Measurements from ENCODE around the gene LRRC26.

Gene LRRC26

DNA sequence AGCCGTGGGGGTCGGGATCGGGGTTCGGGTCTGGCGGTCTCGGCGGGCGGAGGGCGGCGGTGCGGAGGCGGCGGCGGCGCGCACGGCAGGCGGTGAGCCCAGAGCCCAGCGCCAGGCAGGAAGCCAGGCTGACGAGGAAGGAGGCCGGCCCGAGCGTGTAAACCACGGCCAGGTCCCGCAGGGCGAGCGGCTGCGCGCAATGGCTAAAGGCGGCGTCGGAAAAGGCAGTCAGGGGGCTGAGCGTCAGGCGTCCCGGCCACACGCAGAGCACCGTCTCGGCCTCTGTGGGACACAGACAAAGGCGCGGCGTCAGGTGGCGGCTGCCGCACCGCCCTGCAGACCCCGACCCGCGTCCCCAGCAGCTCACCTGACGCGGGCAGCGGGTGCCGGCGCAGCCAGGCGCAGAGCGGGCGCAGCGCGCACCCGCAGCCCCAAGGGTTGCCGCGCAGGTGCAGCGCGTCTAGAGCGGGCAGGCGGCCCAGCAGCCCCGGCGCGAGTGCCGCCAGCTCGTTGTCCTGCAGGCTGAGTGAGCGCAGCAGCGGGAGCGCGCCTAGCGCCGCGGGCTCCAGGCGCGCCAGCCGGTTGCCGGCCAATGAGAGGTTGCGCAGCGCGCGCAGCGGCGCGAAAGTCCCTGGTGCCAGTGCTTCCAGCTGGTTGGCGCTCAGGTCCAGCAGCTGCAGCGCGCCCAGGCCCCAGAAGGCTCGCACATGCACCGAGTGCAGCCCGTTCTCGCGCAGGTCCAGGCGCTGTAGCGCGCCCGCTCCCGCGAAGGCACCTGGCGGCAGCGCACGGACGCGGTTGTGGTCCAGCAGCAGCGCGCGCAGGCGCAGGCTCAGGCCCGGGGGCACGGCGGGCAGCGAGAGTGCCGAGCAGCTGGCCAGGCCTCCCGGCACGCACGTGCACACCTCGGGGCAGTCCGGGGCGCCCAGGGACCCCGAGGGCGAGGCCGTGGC lies 671 bp downstream of the LRRC26 start:
- in situ Hi-C loops (cut with HindIII; ENCODE audit: low sequenced_read_pairs): loop anchor here (5.0 to 25.0 kb wide), 4 partner anchors 53 to 357 kb away; partner anchors contain the start of genes ABCA2, C8G, FBXW5 and RABL6

DNA sequence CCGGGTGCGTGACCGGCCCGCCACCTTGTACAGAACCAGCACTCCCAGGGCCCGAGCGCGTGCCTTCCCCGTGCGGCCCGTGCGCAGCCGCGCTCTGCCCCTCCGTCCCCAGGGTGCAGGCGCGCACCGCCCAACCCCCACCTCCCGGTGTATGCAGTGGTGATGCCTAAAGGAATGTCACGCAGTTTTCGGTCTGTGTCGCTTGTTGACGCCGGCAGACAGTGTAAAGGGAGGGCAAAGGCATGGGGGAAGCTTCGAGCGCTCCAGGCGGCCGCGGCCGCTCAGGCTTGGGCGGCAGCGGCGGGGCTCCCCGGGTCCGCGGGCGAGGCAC lies 1.3 kb downstream of the LRRC26 start:
- in situ Hi-C loops (cut with HindIII; ENCODE audit: low sequenced_read_pairs): loop anchor here (5.0 to 25.0 kb wide), 4 partner anchors 54 to 356 kb away; partner anchors contain the start of genes ABCA2, C8G, FBXW5 and RABL6

DNA sequence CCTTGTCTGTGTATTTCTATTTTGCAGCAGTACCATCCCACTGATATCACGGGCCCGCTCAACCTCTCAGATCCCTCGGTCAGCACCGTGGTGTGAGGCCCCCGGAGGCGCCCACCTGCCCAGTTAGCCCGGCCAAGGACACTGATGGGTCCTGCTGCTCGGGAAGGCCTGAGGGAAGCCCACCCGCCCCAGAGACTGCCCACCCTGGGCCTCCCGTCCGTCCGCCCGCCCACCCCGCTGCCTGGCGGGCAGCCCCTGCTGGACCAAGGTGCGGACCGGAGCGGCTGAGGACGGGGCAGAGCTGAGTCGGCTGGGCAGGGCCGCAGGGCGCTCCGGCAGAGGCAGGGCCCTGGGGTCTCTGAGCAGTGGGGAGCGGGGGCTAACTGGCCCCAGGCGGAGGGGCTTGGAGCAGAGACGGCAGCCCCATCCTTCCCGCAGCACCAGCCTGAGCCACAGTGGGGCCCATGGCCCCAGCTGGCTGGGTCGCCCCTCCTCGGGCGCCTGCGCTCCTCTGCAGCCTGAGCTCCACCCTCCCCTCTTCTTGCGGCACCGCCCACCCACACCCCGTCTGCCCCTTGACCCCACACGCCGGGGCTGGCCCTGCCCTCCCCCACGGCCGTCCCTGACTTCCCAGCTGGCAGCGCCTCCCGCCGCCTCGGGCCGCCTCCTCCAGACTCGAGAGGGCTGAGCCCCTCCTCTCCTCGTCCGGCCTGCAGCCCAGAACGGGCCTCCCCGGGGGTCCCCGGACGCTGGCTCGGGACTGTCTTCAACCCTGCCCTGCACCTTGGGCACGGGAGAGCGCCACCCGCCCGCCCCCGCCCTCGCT lies 1.9 kb downstream of the LRRC26 start:
- in situ Hi-C loops (cut with HindIII; ENCODE audit: low sequenced_read_pairs): loop anchor here (5.0 to 25.0 kb wide), 4 partner anchors 54 to 356 kb away; partner anchors contain the start of genes ABCA2, C8G, FBXW5 and RABL6

DNA sequence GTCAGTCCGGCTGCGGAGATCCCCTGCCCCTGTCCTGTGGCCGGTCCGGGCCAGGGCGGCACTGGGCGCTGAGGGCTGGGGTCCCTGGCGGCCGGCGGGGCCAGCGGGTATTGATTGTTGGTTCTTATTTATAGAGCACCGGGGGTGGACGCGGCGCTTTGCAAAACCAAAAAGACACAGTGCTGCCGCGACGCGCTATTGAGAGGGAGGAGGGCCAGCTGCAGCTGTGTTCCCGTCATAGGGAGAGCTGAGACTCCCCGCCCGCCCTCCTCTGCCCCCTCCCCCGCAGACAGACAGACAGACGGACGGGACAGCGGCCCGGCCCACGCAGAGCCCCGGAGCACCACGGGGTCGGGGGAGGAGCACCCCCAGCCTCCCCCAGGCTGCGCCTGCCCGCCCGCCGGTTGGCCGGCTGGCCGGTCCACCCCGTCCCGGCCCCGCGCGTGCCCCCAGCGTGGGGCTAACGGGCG lies 2.5 kb downstream of the LRRC26 start:
- in situ Hi-C loops (cut with HindIII; ENCODE audit: low sequenced_read_pairs): loop anchor here (5.0 to 25.0 kb wide), 4 partner anchors 55 to 355 kb away; partner anchors contain the start of genes ABCA2, C8G, FBXW5 and RABL6

DNA sequence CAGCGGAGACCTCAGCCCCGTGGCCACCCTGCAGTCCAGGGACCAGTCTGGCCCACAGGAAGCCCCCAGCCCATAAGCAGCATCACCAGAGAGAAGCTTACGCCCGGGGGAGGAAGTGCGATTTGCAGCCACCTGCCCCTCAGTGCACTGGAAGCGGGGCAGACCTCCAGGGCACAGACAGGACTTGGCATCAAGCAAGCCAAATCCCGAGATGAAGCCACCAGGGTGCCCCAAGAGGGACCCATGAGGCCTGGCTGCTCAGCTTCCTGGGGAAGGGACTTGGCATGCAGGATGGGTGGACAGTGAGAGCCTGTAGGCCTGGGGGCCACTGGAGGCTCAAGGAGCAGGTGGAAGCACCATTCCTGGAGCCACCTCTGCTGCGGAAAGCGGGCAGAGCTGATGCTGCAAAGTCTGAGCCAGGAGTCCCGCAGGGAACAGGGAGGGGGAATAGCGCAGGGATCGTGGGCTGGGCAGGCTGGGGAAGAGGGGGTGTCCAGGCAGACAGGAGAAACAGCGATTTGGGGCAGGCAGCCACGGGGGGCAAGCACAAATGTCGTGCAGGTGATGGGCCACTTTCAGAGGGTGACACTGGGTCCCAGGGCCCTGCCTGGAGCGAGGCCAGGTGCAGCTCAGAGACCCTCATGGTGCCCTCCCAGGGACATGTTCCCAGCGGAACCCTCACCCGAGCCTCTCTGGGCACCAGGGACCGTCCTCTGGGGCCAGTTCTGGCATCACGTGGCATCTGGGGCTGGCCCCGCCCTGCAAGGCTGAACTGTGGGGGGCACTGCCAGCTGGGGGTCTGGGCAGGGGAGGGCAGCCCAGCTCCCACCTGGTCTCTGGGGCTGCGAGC lies 3.2 kb downstream of the LRRC26 start:
- in situ Hi-C loops (cut with HindIII; ENCODE audit: low sequenced_read_pairs): loop anchor here (5.0 to 25.0 kb wide), 4 partner anchors 56 to 354 kb away; partner anchors contain the start of genes ABCA2, C8G, FBXW5 and RABL6

DNA sequence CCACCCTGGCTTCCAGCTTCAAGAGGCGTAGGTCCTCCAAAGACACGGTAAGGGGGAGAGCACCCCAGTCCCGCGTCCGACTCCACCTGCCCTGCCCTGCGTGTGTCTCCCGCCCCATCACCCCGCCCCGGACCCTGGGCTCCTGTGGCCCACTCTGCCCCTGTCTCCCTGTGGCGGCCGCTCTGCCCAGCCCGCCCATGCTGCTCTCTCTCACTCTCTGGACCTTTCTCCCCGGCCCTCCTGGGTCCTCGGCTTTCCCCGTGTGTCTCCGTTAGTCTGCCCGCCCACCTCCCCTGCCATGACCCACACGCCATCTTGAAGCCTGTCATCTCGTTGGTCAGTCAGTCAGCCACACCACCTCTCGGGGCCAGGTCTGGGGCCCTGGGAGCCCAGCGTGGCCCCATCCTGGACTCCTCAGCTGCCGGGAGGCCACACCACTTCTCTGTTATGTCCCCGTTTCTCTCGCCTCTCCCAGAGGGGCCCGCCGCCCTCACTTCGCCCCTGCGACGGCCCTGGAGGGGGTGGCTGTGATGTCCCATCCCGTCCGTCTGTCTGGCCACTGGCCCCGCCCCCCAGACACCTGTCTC lies 4.5 kb downstream of the LRRC26 start:
- in situ Hi-C loops (cut with HindIII; ENCODE audit: low sequenced_read_pairs): loop anchor here (5.0 to 25.0 kb wide), 4 partner anchors 57 to 353 kb away; partner anchors contain the start of genes ABCA2, C8G, FBXW5 and RABL6

DNA sequence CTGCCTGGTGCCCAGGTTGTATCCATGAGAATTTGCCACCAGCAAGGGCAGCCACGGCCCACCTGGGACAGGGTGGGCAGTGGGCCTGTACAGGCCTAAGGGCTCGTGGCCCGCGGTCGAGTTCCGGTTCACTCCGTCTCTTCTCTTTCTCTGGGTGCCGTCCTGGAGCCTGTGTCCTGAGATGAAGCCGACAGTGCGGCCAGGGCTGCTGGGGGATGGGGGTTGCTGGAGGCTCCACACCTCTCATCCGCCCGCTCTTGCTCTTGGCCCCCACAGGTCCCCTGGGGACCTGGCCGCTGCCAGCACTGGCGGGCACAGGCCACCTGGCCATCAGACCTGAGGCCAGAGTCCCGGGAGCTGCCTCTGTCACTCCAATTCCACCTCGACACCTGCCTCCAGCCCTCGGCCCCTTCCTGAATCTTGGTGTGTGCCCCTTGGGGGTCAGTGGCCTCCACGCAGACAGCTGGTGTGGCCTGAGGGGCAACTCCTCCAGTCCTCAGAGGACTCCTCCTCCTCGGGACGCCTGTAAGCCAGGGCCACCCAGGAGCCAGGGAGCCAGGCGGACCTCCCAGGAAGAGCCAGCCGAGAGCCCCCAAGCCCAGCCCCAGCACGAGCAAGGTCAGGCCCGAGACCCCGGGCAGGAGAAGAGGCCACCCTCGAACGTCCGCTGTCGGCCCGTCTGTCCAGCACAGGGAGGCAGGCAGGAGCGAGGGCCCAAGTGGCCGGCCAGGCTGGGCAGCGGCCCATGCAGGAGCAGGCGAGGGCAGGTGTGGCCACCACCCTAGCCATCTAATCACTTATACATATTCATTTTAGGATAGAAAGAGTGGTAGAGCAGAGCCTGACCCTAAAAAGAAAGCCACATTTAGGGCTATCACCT lies 5.2 kb downstream of the LRRC26 start:
- in situ Hi-C loops (cut with HindIII; ENCODE audit: low sequenced_read_pairs): loop anchor here (5.0 to 25.0 kb wide), 4 partner anchors 58 to 352 kb away; partner anchors contain the start of genes ABCA2, C8G, FBXW5 and RABL6

DNA sequence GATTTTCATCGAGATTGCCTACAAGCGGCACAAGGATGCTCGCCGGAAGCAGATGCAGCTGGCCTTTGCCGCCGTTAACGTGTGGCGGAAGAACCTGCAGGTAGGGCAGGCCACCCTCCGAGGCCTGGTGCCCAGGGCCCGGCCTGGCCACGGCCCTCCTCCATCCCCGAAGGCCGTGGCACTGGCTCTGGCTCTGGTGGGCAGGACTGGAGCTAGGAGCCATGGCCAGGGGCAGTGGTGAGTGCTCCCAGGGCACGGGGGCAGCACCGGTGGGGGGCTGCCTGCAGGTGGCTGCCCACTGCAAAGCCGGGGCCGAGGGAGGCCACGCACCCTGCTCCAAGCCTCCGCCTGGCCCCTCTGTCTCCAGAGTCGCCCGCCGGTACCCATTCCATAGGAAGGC lies 6.0 kb downstream of the LRRC26 start:
- in situ Hi-C loops (cut with HindIII; ENCODE audit: low sequenced_read_pairs): loop anchor here (25.0 kb wide), 2 partner anchors 227 to 352 kb away; partner anchors contain the start of genes C8G, FBXW5 and RABL6

DNA sequence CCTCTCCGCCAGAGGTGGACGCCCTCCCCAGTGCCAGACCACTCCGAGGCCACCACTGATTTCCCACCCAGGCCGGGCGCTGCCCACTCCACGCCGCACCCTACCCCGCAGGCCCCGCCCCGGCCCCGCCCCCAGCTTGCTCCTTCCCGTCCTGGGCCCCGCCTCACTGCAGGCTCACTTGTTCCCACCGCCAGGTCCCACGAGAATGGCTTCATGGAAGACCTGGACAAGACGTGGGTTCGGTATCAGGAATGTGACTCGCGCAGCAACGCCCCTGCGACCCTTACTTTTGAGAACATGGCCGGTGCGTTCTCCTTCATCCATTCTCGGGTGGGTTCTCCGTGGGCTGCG lies 6.5 kb downstream of the LRRC26 start:
- in situ Hi-C loops (cut with HindIII; ENCODE audit: low sequenced_read_pairs): loop anchor here (25.0 kb wide), 2 partner anchors 226 to 351 kb away; partner anchors contain the start of genes C8G, FBXW5 and RABL6

DNA sequence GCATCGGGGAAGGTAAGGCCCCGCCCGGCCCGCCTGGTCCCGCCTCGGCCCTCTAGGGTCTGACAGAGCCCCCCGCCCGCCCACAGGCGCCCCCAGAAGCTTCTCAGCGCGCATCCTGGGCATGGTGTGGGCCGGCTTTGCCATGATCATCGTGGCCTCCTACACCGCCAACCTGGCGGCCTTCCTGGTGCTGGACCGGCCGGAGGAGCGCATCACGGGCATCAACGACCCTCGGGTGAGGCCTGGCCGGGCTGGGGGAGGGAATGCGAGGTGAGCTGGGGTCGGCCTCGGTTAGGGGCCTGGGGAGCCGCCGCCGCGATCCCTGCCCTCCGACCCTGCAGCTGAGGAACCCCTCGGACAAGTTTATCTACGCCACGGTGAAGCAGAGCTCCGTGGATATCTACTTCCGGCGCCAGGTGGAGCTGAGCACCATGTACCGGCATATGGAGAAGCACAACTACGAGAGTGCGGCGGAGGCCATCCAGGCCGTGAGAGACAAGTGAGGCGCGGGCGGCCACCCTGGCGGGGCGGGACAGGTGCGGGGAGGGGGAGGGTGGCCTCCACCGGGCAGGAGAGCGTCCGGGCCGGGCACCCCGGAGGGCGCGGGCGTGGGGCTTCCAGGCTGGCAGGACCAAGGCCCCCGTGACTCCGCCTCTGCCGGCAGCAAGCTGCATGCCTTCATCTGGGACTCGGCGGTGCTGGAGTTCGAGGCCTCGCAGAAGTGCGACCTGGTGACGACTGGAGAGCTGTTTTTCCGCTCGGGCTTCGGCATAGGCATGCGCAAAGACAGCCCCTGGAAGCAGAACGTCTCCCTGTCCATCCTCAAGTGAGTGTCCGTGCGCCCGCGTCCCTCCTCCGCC lies 7.1 kb downstream of the LRRC26 start:
- in situ Hi-C loops (cut with HindIII; ENCODE audit: low sequenced_read_pairs): loop anchor here (25.0 kb wide), 2 partner anchors 225 to 350 kb away; partner anchors contain the start of genes C8G, FBXW5 and RABL6

DNA sequence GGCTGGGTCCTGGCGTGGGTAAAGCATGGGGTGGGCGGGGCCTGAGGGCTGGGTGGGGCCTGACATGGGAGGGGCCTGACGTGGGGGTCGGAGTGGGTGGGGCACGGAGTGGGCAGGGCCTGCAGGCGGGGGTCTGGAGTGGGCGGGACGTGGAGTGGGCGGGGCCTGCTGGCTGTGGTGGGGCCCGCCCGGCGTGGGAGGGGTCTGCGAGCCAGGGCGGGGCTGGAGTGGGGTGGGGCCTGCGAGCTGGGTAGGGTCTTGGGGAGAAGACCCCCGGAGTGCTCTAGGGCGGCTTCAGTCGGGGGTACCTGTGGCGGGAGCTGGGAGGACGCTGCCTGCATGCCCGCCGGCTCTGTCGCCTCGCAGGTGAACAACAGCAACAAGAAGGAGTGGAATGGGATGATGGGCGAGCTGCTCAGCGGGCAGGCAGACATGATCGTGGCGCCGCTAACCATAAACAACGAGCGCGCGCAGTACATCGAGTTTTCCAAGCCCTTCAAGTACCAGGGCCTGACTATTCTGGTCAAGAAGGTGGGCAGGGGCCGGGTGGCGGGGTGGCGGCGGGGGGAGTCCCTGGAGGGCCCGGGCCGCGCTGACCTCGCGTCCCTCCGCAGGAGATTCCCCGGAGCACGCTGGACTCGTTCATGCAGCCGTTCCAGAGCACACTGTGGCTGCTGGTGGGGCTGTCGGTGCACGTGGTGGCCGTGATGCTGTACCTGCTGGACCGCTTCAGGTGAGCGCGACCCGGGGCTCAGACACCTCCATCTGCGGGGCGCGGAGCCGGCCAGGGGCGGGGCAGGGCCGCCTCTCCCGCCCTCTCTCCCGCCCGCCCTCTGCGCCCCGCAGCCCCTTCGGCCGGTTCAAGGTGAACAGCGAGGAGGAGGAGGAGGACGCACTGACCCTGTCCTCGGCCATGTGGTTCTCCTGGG lies 8.0 kb downstream of the LRRC26 start:
- in situ Hi-C loops (cut with HindIII; ENCODE audit: low sequenced_read_pairs): loop anchor here (25.0 kb wide), 2 partner anchors 225 to 350 kb away; partner anchors contain the start of genes C8G, FBXW5 and RABL6

DNA sequence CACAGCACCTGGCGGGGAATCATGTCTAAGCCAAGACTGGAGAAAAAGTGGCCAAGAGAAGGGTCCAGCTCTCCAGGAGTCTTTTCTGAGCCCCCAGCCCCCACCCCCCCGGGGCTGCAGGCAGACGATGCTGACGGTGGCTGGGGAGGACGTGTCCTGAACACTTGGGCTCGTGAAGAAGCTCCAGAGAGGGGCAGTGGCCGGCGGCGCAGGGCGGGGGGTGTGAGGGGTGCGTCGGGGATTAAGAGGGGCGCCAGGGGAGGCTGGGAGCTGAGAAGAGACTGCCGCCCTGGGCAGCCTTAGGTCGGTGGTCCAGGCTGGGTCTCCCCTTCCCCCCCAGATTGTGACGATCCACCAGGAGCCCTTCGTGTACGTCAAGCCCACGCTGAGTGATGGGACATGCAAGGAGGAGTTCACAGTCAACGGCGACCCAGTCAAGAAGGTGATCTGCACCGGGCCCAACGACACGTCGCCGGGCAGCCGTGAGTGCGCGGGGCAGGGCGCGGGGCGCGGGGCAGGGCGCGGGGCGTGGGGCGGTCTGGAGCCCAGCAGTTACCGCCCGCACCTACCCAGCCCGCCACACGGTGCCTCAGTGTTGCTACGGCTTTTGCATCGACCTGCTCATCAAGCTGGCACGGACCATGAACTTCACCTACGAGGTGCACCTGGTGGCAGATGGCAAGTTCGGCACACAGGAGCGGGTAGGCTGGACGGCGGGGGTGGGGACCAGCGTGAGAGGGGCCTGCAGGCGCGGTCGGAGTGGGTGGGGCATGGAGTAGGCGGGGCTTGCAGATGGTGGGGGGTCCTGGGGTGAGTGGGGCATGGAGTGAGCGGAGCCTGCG lies 8.9 kb downstream of the LRRC26 start:
- in situ Hi-C loops (cut with HindIII; ENCODE audit: low sequenced_read_pairs): loop anchor here (25.0 kb wide), 2 partner anchors 224 to 349 kb away; partner anchors contain the start of genes C8G, FBXW5 and RABL6

DNA sequence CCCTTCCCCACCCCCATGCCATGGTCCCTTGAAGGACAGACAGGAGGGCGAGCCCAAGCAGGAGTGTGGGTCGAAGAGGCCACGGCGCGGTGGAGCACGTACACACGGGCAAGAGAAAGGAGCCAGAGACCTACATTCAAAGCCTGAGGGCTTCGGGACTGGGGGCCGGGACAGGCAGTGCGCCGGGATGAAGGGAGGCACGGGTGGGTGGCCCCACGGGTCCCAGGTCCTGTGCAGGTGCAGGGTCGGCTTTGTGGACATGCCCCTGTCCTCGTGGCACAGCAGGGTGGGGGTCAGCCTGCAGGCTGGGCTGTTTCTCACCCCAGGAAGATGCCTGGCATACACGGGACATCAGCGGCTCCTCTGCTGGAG lies 9.8 kb downstream of the LRRC26 start:
- in situ Hi-C loops (cut with HindIII; ENCODE audit: low sequenced_read_pairs): loop anchor here (25.0 kb wide), 2 partner anchors 223 to 348 kb away; partner anchors contain the start of genes C8G, FBXW5 and RABL6

DNA sequence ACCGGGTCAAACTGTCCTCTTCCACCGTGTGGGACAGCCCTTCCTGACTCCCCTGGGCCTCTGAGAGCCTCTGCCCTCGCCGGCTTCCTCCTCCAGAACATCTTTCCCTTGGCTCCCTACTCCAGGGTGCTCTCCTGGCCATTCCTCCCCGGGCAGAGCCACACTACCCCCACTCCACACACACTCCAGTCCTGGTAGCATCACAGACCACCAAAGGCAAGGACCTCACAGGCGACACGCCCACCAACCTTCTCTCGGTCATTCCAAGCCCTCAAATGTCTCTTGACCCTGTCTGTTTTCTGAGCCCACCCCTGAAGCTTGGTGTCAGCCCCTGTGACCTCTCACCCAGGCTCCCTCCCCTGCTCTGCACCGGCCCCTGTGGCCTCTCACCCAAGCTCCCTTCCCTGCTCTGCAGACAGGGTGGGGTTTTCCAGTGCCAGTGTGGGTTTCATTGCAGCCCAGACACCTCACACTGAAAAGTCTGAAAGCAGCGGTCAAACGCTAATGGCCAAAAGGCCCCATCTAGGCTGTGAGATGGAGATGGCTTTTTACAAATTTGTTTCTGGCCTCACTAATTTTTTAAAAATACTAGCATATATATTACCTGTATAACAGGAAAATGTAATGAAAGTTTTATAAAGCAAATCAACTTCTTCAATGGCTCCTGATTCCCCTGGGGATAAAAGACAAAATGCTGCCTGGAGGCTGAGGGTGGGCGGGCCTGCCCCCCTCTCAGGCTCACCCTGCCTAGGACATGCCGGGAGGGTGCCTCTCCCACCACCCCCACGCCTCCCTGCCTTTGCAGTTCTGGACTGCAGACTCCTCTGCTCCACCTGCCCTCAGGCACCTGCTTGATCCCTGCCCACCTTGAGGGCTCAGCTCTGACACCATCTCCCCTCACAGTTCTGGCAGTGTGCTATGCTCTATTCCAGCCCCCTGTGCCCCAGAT lies 10.5 kb downstream of the LRRC26 start:
- in situ Hi-C loops (cut with HindIII; ENCODE audit: low sequenced_read_pairs): loop anchor here (25.0 kb wide), 2 partner anchors 222 to 347 kb away; partner anchors contain the start of genes C8G, FBXW5 and RABL6

Data from endothelial cell of hepatic sinusoid (primary cell).